ENCODE measurements around the gene RIC8A. TPM values are rescaled to one million over a fixed set of nuclear protein-coding genes. Genes with fewer than 3 reads are reported as not detected.

The RIC8A gene
- total and polyA plus RNA-seq, 9 of the 15 experiments (the other 6 are each of a cell fraction or from before 2014, with no cell fraction given), result 10.7 to 108 (median 72.1) TPM

GRCh38 chr11:206526-207207 is 841 bp upstream of the RIC8A start (continued):
- no peak for TF ChIP-seq REST (IDR thresholded peaks at IDR 0.05; ENCODE audit: borderline replicate concordance)
- TF ChIP-seq REST (CRISPR knock-in tag; IDR thresholded peaks at IDR 0.05; ENCODE audit: low read depth), result peak; percentile 42; the same call in 1 of the 2 replicates
- TF ChIP-seq MCM2 (IDR thresholded peaks at IDR 0.05; ENCODE audit: low read depth), result no peak
- no peak for TF ChIP-seq DEAF1 (CRISPR knock-in tag; IDR thresholded peaks at IDR 0.05)
- TF ChIP-seq DACH1 (IDR thresholded peaks at IDR 0.05; ENCODE audit: partially characterized antibody), result no peak
- peak; percentile 76; the same call in 1 of the 2 replicates for TF ChIP-seq NR1H2 (CRISPR knock-in tag; IDR thresholded peaks at IDR 0.05)
- TF ChIP-seq ZFP30 (CRISPR knock-in tag; IDR thresholded peaks at IDR 0.05; ENCODE audit: borderline replicate concordance), result no peak
- TF ChIP-seq ZBTB17 (CRISPR knock-in tag; IDR thresholded peaks at IDR 0.05), result peak; percentile 64; the same call in 1 of the 2 replicates
- TF ChIP-seq MYNN (IDR thresholded peaks at IDR 0.05), result no peak
- TF ChIP-seq MYNN (CRISPR knock-in tag; IDR thresholded peaks at IDR 0.05), result 0 out of 2 replicates have a peak, but pooled peaks have one; percentile 50
- TF ChIP-seq IRF9 (tag; IDR thresholded peaks at IDR 0.05), result no peak
- peak; percentile 68; the same call in 1 of the 2 replicates for TF ChIP-seq ILF3 (IDR thresholded peaks at IDR 0.05; ENCODE audit: borderline replicate concordance)
- peak; percentile 57 for TF ChIP-seq SAP30 (IDR thresholded peaks at IDR 0.05; ENCODE audit: borderline replicate concordance, insufficient read depth, low read depth, low read length, poor library complexity, severe bottlenecking)
- no peak for TF ChIP-seq MED1 (CRISPR knock-in tag; IDR thresholded peaks at IDR 0.05; ENCODE audit: borderline replicate concordance)
- TF ChIP-seq PHB (CRISPR knock-in tag; IDR thresholded peaks at IDR 0.05), result peak; percentile 69; the same call in 1 of the 2 replicates
- TF ChIP-seq MYC (IDR thresholded peaks at IDR 0.05; ENCODE audit: low read depth, low read length), result no peak
- TF ChIP-seq MYC (CRISPR knock-in tag; IDR thresholded peaks at IDR 0.05; ENCODE audit: borderline replicate concordance, low read depth), result peak; percentile 41; the same call in 1 of the 2 replicates
- peak; percentile 74; the same call in 1 of the 2 replicates for TF ChIP-seq PRMT5 (CRISPR knock-in tag; IDR thresholded peaks at IDR 0.05)
